ENCODE results near the gene HMCN1.

HMCN1 gene

DNA sequence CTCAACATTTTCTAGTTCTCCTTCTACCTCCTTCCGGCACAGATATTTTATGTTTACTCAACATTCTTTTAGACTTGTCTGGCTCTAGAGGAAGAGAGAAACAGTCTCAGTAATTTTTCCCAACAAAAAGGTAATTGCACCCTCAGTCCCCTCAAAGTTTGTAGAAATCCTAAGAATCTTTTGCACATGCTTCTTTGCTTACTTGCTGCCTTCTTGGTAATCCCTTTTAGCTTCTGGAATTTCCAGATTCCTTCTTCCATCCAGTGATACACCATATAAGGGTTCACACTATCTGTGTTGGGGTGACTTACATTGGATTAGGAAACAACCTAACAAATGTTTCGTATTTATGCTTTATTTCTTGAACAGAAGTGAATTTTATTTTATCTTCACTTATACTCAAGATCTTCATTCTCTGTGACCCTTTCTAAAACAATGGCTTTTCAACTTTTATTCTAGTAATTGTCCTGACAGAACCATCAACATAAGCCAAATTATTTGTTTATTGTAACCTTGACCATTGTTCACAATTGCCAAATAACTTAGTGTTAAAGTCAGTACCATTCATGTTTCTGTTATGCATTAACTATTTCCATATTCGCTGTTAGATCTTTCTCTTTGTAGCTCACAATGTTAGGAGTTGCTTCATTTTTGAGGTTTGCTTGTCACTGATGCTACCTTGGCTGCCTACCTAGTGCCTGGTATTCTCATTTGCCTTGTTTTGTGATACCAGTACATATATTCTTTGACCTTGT lies 238.1 kb downstream of the HMCN1 start:
- DNase-seq: no peak

DNA sequence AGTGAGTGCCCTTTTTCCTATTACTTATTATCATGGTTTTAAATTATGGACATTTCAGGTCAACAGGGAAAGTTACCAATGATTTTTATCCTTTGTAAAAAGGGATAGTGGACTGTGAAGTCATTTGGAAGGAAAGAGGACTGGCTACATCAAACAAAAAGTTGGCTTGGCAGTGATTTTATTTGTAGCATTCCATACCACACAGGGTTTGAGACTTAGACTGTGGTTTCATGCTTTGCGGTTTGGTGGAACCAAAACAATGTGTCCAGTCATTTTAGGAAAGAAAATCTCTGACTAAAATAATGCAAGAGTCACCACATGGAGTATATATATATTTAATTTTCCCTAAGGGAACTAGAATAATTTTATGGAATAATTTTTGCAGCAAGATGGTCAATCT lies 239.5 kb downstream of the HMCN1 start:
- no peak for DNase-seq

DNA sequence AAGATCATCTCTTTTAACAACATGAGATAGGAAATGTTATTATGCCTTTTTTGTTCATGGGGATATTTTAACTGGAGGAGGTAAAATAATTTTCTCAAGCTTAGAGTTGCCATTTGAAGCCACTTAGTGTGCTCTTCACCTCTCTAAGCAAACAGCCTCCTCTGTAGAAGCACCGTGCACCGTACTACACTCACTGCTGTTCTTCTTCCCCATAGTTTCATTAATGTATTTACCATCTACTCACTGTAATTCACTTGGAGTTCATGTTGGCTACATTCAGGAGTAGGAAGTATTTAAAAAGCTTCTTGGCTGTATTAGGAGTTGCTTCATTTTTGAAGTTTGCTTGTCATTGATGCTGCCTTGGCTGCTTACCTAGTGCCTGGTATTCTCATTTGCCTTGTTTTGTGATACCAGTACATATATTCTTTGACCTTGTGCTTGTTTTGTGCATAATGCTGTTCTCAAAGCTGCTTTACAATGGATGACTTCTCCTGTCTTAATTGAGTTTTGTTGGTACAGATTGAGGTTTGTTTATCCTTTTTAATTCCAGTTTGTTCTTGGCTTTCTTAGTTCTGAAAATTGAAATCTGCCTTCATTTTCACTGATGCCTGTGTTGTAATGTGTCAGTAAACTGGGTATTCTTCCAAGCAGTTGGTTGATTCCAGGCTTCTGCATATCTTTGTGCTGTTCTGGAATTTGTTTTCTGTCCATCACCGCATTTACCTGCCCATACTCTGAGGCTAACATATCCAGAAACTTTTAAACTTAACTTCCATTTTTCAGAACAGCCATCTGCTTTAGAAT lies 240.4 kb downstream of the HMCN1 start:
- DNase-seq: no peak

DNA sequence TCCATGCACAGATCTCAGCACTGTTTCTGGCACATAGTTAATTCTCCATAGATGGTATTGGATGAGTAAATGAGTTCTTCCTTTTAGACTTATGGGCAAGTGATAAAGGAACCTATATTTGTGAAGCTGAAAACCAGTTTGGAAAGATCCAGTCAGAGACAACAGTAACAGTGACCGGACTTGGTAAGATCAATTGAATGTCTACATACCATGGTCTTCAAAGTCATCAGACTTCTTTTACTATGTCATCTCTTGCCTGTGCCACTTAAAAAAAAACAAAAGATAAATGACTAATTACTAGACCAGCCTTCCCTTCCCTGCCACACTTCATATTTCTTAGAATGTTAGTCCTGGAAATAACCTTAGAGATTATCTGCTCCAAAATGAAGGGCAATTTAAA lies 246.7 kb downstream of the HMCN1 start:
- no peak for DNase-seq

DNA sequence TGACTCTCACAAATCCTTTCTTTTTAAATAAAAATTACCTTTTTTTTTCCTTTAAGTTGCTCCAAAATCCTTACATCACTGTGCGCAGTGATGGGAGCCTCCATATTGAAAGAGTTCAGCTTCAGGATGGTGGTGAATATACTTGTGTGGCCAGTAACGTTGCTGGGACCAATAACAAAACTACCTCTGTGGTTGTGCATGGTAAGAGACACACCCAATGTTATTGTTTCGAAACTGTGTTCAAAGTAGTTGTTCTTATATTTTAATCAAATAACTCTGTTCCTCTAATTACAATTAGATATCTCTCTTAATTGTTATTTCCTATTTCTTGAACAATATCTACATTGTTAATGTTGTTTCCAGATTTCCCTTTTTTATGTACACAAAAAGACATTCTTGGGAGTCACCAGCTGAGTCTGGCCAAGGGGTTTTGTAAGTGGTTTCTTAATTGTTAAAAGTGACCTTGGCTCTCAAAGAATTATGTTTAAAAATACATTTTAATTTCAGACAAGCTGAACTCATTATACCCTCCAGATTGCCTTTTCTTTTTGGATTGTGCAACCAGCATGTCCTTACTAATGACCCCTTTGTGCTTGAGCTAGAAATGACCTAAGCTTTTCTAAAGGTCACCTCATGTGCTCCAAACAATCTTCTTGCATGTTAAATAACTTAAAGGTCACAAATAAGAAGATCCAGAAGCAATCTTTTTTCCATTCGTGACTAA lies 250.1 kb downstream of the HMCN1 start:
- DNase-seq: no peak

DNA sequence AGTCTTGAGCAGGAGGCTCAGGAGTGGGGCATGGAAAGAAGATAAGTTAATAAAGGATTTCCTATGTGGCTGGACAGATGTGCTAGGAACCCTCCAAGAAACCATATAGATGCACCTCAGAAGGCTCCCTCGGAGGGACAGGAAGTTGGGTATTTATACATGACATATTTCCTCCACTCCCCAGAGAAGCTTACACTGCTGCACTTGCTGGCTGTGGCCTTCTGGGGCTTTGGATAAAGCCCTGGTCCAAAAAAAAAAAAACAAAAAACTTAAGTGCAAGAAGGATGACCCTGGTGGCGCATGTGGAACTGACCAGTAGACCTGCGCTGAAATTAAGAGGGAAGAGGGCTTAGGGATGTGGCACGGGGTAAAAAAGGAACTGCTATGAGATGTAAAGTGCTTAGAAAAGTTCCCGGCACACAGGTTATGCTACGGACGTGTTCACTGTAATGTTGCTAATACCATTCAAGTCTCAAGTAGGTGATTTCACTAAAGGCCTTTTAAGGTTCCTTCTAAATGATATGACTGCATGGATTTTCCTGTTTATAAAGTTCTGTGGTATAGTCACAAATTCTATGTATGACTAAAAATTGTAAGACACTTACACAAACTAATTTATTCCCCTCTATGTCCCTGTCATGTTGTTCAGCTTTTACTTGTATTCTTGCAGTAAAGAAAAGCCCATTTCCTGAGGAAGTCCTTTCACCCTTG lies 253.6 kb downstream of the HMCN1 start:
- no peak for DNase-seq

DNA sequence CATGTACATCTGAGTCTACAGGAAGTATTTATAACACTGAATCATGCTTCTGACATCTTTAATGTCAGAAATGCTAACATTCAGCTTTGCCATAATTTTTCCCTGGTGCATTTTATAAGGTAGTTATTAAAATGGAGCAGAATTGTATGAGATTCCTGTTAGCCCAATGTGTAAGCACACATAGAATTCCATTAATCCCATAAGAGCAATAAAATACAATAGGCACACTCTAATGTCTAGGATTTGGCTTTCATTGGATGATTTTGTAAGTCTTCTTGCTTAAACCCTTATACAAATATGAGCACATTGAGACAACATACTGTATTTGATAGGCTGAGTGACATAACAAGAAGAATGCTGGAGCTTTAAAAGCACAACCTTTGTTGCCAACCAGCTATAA lies 256.4 kb downstream of the HMCN1 start:
- DNase-seq: no peak

DNA sequence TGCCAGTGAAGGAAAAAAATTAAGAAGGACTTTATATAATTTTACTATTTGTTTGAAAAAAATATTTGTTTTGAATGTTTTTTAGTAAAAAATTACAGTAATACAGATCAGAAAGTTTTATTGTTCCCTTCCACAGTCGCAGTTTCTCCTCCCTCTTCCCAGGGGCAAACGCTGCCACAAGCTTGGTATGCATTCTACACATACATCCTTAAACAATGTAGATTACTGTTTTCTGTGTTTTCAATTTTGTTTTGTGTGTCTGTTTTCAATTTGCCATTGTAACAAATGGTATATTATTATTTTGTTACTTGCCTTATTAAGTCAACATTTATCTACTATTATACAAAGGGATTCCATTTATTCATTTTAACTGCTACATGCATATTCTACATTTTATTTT lies 257.1 kb downstream of the HMCN1 start:
- DNase-seq: no peak

DNA sequence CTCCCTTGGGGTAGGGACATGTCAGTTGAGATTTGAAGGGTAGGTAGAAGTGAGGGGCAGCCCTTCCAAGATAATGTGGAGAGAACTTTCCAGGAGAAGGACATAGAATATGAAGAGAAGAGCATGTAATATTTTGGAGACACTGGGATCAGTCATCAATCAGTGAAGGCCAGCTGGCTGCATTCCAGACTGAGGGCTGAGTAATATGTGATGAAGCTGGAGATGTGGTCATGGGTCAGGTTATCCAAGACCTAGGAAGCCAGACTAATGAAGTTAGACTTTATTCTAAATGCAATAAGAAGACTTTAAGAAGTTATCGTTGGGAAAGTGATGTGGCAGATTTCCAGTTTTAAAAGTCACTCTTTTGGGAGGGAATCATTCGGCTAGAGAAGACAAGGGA lies 262.0 kb downstream of the HMCN1 start:
- no peak for DNase-seq

DNA sequence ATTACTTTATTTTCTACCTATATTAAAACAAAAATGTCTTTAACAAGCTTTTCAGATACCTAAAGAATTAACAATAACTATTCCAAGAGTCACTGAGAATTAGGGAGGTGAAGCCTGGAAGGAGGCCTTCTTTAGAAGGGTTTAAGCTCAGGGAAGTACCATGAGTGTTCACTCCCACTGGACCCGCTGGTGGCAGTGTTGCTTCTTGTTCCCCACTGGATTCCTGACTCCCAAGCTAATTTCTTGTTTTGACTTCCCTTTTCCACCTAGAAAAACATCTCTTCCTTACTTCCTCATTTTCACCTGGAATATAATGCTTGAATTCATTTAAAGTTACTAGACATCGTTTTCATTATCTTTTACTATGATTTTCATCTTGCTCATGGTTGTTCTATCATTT lies 264.2 kb downstream of the HMCN1 start:
- DNase-seq: no peak

DNA sequence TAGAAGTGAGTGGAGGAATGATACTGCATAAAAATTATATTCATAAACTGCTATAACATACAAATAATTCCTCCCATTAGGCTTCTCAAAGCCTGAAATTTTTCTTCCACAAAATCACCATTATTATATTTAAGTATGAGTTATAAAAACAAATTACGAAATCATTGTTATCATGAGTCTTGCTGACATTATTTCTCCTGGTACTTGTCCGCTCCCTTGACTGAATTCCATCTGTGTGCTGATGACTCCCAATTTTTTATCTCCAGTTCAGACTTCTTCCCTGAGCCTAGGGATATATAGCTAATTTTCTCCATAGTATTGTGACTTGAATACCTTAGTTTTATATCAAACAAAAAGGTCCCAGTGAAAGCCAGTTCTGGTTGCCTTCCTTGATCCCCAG lies 268.2 kb downstream of the HMCN1 start:
- no peak for DNase-seq

DNA sequence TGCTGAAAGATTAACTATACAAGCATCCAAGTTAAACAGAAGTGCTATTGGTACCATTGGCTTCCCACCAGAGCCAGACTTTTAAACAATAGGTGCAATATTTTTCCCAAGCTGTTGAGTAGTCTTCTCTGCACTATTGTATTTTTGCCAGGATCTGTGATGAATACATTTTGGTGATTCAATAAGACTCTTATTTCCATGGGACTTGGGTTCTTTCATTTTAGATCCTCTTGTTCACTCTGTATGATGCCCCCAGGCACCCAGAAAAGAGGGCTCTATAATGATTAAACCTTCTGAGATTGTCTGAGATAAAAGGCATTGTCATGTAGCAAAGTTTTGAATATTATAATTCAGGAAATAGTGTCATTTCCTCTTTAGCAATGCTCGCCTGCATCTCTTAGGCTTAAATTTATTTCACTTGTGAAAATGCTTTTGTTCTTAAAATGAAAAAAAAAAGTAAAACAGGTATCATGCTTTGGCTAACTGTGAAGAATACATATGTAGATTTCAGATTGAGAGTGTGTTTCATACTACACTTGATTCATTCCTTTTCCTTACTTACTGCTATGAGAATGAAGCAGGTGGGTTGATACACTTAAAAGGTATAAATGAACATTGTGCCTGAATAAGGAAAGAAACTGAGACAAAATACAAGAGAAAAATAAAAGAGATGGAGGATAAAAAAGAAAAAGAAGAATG lies 275.0 kb downstream of the HMCN1 start:
- no peak for DNase-seq

DNA sequence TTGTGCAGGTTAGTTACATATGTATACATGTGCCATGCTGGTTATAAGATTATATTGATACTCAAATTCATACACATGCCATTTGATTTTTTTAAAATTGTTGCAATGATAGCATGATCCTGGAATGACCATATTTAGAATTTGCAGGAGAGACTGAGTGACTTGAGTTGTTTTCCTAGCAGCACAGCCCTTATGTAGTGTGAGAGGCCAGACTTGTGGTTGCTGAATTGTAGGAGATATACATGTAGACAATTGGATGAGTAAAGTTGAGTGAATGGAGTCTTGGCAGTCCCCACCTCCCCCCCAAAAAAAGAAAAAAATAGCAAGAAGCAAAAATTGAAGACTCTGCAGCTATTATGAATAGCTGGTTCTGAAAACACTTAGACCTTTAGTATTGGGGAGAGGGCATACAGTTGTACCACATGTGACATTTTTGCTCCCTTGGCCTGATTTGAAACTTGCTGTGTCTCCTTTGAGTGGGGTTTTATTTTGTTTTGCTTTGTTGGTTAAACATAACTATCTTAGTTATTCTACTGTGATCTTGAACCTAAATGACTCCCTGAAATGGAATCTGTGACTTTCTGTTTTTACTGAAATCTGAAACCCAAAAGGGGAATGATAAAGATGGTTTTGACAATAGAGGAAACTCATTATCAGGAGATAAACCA lies 280.3 kb downstream of the HMCN1 start:
- no peak for DNase-seq

DNA sequence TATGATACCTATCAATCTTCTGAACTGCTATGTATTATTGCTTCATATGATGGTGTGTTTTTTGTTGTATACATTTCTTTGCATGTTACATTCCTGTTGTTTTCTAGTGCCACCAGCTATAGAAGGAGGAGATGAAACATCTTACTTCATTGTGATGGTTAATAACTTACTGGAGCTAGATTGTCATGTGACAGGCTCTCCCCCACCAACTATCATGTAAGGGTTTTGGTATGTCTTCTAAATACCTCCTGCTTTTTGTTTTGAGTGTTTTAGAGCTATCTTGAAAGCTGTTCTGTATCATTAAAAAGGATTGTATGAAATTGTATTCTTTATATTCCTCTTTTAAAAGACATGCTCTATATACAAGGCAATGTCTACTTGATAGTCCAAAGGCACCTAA lies 282.7 kb downstream of the HMCN1 start:
- DNase-seq: no peak

DNA sequence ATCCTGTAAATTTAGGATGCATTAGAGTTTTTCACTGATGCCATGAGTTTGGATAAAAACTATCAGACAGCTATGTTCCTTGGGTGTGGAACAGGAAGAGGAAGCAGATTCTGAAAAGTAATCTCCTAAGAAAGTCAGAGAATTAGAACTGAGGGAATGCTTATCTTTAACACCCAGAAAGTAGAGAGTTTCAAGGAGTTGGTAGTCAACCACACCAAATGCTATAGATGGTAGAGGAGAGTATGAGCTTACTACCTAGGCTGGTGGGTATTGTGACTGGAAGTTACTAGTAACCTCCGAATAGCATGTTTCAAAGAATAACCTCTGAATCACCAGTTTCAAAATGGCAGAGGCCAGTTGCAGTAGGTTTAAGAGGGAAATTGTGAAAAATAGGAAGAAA lies 288.0 kb downstream of the HMCN1 start:
- DNase-seq: no peak

DNA sequence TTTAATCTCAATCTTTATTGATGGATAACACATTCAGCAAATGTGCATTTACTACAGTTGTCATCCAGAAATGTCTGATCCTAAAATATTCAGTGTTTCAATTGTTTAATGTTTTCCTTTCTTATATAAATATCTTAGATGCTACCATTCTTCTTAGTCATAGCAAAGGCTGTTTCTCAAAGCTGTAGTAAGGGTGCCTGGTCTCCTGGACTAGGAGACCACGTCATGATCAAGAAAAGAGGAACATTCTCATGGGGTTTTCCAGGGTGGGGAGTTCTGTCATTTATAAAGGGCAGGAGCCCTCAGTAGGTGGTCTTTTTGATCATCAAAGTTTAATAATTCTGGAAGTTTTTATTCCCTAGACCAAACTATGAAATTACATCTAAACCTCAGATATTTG lies 292.8 kb downstream of the HMCN1 start:
- no peak for DNase-seq

DNA sequence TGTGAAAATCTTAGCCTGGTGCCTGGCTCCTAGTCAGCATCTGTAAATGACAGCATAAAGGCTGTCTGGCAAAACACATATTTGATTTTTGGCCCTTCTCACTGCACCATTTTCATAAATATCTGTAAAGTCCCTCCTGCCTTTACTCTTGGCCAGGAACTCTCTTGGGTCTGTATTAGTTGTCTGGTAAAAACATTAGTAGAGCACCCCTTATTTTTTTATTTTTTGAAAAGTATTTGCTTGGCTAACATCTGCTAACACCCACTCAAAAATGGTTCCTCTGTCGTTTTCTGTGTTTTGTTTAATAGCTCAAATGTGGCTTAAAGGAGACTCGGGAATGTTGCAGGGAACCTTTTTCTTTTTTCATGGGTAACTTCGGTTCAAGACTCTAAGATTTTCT lies 293.4 kb downstream of the HMCN1 start:
- no peak for DNase-seq

DNA sequence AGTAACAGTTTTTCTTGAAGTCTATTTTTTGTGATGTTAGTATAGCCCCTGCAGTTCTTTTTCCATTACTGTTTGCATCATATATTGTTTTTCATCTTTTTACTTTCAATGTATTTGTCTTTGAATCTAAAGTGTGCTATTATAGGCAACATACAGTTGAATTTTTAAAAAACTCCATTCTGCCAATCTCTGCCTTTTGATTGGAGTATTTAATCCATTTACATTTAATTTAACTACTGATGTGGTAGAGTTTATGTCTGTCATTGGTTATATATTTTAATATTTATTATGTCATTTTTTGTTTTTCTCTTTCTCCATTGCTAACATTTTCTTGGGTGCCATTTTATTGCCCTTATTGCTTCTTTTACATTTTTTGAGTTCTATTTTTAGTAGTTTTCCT lies 296.3 kb downstream of the HMCN1 start:
- no peak for DNase-seq

DNA sequence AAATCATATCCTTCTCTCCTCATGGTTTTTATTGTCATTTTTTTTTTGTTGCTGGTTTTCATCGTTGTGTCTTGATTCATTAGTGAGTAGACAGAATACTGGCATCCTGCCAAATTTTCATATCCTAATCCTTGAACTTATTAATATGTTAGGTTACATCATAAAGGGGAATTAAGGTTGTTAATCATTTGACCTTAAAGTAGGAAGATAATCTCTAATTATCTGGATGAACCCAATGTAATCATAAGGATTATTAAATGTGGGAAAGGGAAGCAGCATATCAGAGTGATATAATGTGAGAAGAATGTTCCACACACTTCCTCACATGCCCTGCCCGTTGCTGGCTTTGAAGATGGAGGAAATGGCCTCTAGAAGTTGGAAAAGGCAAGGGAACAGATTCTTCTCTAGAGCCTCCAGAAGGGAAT lies 299.7 kb downstream of the HMCN1 start:
- DNase-seq: no peak

DNA sequence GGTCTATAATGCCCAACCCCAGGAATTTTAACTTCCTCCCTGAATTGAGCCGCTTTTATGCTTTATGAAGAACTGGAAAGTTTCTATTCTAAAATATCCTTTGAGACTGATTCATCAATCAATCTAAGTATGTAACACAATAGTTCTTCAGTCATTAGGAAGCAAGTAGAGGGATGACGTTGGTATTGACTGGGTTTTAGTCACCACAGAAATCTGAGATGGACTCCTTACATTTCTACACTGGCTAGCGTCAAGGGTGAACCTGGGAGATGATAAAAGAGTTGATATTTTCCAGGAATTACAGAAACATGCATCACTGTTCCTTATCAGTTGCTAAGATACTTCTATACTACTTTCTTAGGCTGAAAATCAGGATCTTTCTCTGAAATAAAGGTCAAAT lies 308.0 kb downstream of the HMCN1 start:
- no peak for DNase-seq

DNA sequence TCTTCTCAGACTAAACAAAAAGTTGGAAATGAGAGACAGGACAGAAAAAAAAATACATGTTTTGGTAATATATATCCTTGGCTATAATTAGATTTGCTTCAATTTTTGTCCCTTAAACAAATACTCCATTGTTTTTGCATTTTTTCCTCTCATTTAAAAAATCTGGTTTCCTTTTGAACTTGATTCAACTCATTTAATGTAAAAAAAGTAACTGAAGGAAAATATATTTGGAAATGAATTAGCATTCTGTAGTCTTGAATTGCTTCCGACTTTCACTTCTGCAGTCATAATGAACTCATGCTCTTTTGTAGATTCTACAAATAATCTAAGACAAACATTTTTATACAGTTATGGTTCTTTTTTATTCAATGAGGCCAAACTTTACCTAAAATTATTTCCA lies 309.1 kb downstream of the HMCN1 start:
- no peak for DNase-seq

DNA sequence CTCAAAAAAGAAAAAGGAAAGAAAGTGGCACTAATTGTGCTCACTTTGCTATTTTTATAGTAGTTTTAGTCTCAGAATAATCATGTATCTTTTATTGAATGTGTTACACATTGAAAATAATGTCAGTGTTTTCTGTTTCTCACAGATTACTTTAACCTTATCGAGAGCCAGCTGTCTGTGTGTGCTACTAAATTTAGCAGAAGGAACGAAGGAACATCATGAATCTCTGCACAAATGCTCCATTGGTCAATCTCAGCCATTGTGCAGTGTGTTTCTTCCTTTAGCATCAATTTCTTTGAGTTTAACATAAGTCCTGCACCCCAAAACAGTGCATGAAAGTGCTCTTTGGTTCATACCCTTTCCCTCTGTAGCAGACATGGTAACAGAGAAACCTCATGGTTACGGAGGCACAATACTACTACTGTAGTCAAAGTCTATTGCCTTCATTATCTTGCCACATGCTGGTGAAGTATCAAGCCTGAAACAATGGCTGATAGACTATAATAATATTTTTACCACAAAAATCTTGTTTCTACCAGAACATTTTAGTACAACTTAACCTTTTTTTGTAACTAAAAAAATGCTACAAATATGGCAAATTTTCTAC lies 310.0 kb downstream of the HMCN1 start:
- no peak for DNase-seq

Measured in cortex of kidney (tissue), 1 donor.